Ovary (tissue), 9 donors: ENCODE results near the gene ERBB2. TPM values are rescaled to one million over a fixed set of nuclear protein-coding genes. Genes with fewer than 3 reads are reported as not detected.

ENCODE experiments used
- DNase-seq, 5 donors: peaks; one replicate each; pipeline ENCODE4 v3.0.0-alpha.2; 2019 to 2020
- H3K27ac ChIP-seq, 2 donors: fragments of 200-600 bp; one replicate each; pipeline versions ENCODE4 v1.5.1 to v1.8.0; 2019 to 2022
- H3K27me3 ChIP-seq: fragments of 200-600 bp; one replicate; pipeline ENCODE4 v1.8.0; 2022
- H3K36me3 ChIP-seq: fragments of 200-600 bp; sonication (generic); one replicate; pipeline ENCODE4 v1.5.1; 2019
- H3K4me1 ChIP-seq: one replicate; pipeline ENCODE4 v1.8.1; 2013; ENCODE audit warnings: mild to moderate bottlenecking, moderate library complexity; ENCODE audit not compliant: insufficient read depth
- H3K4me3 ChIP-seq: fragments of 200-600 bp; sonication (generic); one replicate; pipeline ENCODE4 v1.5.1; 2017
- H3K9me3 ChIP-seq, 2 donors: fragments of 200-600 bp in 1 of 2; sonication (generic) in 1 of 2; one replicate each; pipeline versions ENCODE4 v1.5.1 to v1.8.1; 2013 to 2019; ENCODE audit warnings: mild to moderate bottlenecking in 1 of 2, moderate library complexity in 1 of 2
- CTCF ChIP-seq, 3 donors: fragments of 450-650 bp in 2 of 3; fragments of 200-600 bp in 1 of 3; IDR thresholded peaks; one replicate each; pipeline versions ENCODE4 v1.5.1 to v1.8.0; 2016 to 2022; ENCODE audit warnings: antibody characterized with exemption in 3 of 3, mild to moderate bottlenecking in 1 of 3
- EP300 ChIP-seq: sonication (generic); formaldehyde crosslinking; IDR thresholded peaks from one replicate; pipeline ENCODE4 v1.6.1; 2017; ENCODE audit warnings: antibody characterized with exemption
- POLR2A ChIP-seq: fragments of 450-650 bp; IDR thresholded peaks from one replicate; pipeline ENCODE4 v1.6.1; 2017; ENCODE audit warnings: antibody characterized with exemption, mild to moderate bottlenecking, moderate library complexity
- WGBS, 3 donors: extraction: QIAGEN DNeasy Blood & Tissue Kit in 1 of 3; methylation state at CpG; one replicate each; pipeline versions ENCODE4 v1.1.5 to v1.1.7; 2013 to 2017; 5-methylcytosine and 5-hydroxymethylcytosine counted together
- intact Hi-C, 4 donors: fragments of 100-400 bp; cut with DNase I; formaldehyde crosslinking; loops; one replicate each; pipeline versions ENCODE4 v1.11.0 to v1.15.1; 2022 to 2023
- polyA plus RNA-seq, 2 donors: library from polyadenylated mRNA; stranded (reverse); fragments of 200-250 nt in 1 of 2; fragments of 350-450 nt in 1 of 2; fragmentation: Illumina TruSeq in 1 of 2; extraction: RNeasy Lipid Tissue Mini Kit (QIAGEN cat#74804) in 1 of 2; gene quantifications; one replicate each; pipeline ENCODE4 v1.2.3, GENCODE V29; 2013 to 2014
- total RNA-seq, 7 donors: library from RNA; depleted of rRNA in 2 of 7; stranded (reverse); fragments of >200 nt in 2 of 7; fragmentation: NEBNext Ultra II Directional in 3 of 7; extraction: Animal tissue kit (Norgen Biotek cat#: 25700) in 3 of 7; gene quantifications; one replicate each; pipeline versions ENCODE4 v1.1.0 to v1.2.4, GENCODE V29; 2016 to 2023
- donor health status: DM: no; HTN: no; CAD: no; lungs with moderate emphysema.
- donor health status: DM: no; HTN: no; CAD: no.
- donor health status: Bipolar disorder and iron deficiency.
- donor health status: DM: yes; HTN: yes; CAD: no.
- donor health status: DM: no; HTN: no; CAD: no.
- donor health status: DM: yes; HTN: yes; CAD: no.

ERBB2 gene
- total and polyA plus RNA-seq, 9 donors: 20.1 to 66.3 (median 50.6) TPM

DNA sequence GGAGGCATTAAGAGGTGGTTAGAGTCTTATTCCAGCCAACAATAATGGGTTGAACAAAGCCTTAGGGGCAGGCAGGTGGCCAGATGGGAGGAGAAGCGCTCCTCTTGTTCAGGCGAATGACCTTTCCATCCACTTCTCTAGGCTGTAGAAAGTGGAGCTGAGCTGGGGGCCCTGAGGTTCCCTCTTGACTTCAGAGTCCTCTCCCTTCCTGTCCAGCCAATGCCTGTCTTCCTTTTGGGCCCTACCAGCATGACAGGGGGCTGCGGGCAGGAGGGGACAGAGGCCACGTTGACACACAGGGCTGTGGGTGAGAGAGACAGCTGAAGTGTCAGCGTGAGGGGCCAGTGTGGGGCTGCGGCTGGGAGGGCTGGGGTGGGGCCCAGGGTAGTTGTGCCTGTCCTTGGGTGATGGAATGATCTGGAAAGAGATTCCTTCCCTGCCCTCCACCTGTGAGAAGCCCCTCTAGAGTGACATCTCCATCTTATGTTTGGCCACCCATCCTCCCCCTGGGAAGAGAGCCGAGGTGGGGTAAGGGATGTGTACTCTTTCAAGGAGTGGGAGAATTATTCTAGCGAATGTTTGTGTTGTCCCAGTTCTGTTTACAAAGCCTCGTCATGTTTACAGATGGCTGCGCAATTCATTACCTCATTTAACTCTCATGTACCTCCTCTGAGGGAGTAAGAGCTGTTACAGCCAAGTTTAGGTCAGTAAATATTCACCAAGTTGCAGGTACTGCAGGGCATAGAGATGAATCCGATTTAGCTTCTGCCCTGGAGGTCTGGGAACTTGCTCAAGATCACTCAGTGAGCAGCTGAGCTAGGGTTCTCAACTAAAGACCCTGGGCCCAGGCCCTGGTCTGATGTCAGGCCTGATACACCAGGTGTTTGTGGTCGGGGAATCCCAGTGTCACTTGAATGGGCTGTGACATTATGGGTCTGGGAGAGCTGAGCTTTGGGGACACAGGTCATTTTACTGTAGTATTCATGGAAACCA, 3.3 kb downstream of the ERBB2 start:
- Histone ChIP-seq H3K9me3 (no peaks in the 10 kb centered on the region), H3K36me3 (no peaks in the 10 kb centered on the region), H3K27ac (no peak overlapping the region), H3K27me3 (no peaks in the 10 kb centered on the region), H3K4me1 (peaks cover 12% of the 10 kb centered on the region), H3K4me3 (no peak overlapping the region)
- no peak for DNase-seq
- intact Hi-C loops: no loop called here
- no peak for TF ChIP-seq POLR2A
- no peak for TF ChIP-seq EP300
- TF ChIP-seq CTCF (IDR thresholded peaks at IDR 0.05): no peak
- WGBS, 3 donors: 54 to 61% (median 57%) methylated on average over 11 to 12 of the region's 12 CpGs

- no peak overlapping the region for H3K27ac ChIP-seq
- intact Hi-C loops: no loop called here
- WGBS, 3 donors: 75 to 95% (median 91%) methylated on average over 5 of the region's 5 CpGs
- no peak overlapping the region for H3K4me3 ChIP-seq
- H3K36me3 ChIP-seq: no peaks in the 10 kb centered on the region
- H3K9me3 ChIP-seq: no peaks in the 10 kb centered on the region
- DNase-seq: no peak
- no peaks in the 10 kb centered on the region for H3K27me3 ChIP-seq
- peaks cover 12% of the 10 kb centered on the region for H3K4me1 ChIP-seq
- TF ChIP-seq CTCF (IDR thresholded peaks at IDR 0.05) (no peak), POLR2A (no peak), EP300 (no peak)
Observed at GRCh38 chr17:39703913-39704312, 4.0 kb downstream of the ERBB2 start.

- intact Hi-C loops: no loop called here
- Histone ChIP-seq H3K36me3 (no peaks in the 10 kb centered on the region), H3K4me1 (peaks cover 10% of the 10 kb centered on the region), H3K27ac (no peak overlapping the region), H3K4me3 (no peak overlapping the region), H3K27me3 (no peaks in the 10 kb centered on the region), H3K9me3 (no peaks in the 10 kb centered on the region)
- no peak for DNase-seq
- 24 to 41% (median 30%) methylated on average over 11 of the region's 11 CpGs for WGBS, 3 donors
- TF ChIP-seq EP300 (no peak), CTCF (IDR thresholded peaks at IDR 0.05) (no peak), POLR2A (no peak)
Observed at GRCh38 chr17:39704821-39705551, 5.1 kb downstream of the ERBB2 start.

DNA sequence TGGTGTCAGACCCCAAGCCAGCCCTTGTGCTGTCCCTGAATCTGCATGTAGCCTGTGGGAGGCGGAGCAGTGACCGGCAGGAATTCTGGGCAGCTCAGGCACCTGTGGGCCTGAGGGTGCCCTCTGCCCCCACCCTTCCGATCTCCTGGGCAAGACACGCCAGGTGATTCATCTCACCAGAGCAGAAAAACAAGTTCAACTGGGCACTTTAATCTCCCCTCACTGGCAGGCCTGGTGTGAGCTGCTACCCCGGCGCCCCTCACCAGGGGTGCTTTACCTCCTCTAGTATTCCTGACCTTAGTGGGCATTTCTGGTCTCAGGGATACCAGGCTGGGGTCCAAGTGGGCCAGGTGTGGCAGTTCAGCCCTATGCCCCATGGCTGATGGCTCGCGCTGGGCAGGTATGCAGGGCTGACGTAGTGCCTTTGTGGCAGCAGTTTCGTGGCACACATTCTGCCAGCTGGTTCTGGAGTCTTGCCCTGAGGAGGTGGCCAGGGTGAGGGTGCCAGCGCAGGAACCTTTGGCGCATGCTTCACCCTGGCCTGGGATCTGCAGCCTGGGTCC, 6.0 kb downstream of the ERBB2 start:
- Histone ChIP-seq H3K9me3 (no peaks in the 10 kb centered on the region), H3K27me3 (no peaks in the 10 kb centered on the region), H3K4me3 (no peak overlapping the region), H3K4me1 (peaks cover 10% of the 10 kb centered on the region), H3K36me3 (no peaks in the 10 kb centered on the region), H3K27ac (no peak overlapping the region)
- DNase-seq: no peak
- no peak for TF ChIP-seq POLR2A
- TF ChIP-seq CTCF (IDR thresholded peaks at IDR 0.05): no peak
- no peak for TF ChIP-seq EP300
- WGBS, 3 donors: 79 to 85% (median 81%) methylated on average over 11 to 12 of the region's 12 CpGs
- intact Hi-C loops: no loop called here
